HG03575 (cell line): ENCODE measurements around the gene CAMTA1.

Source experiments
- ATAC-seq: cut with Tn5 transposase; IDR thresholded peaks from one replicate; pipeline ENCODE4 v1.9.1; 2021; ENCODE audit not compliant: unreplicated experiment, insufficient number of reproducible peaks, low FRiP score; ENCODE audit errors: extremely low read depth

CAMTA1 gene

DNA sequence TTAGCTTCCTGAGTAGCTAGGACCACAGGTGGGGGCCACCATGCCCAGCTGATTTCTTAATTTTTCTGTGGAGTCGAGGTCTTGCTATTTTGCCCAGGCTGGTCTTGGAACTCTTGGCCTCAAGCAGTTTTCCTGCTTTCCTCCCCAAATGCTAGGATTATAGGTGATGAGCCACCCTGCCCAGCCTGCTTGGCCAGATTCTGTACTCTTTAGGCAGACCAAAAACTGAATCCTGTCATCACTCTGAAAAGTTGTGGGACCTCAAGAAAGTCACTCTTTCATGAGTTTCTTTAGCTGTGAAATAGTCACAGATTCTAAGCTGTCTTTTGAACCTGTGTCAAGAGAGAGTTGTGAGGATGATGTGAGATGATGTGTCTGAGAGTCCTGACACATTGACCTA lies 105.4 kb downstream of the CAMTA1 start:
- ATAC-seq, result no peak

DNA sequence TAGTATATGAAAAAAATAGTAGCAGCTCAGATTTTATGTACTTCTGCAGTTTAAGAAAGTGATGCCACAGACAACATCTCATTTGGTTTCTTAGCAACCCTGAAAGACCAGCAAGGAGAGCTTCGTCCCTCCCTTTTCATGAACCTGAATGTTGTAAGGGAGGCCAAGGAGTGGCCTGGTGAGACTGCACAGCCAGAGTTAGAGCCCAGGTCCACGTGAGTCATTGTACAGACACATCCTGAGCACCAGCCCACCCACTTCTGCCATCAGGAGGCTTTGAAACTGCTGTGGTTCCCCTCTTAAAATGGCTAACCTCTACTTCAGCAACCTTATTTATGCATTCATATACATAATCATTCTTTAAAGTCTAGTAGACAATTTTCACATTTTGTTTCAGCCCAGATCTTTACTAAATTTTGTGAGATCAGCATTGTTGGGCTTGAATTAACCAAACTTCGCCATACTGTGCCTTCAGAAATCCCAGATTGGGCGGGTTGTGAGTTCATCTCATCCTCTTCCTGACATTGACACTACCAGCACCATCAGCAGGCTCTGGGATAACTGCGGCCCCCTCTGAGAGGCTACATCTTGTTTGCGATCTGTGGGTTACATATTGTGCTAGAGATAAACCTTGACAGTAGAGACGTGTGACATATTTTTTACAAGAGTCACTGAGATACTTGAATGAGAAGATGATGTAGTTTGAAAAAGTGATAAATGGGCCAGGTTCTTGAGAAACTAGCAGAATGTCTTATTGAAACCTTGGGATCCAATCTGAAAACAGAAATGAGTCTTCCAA lies 106.7 kb downstream of the CAMTA1 start:
- no peak for ATAC-seq

DNA sequence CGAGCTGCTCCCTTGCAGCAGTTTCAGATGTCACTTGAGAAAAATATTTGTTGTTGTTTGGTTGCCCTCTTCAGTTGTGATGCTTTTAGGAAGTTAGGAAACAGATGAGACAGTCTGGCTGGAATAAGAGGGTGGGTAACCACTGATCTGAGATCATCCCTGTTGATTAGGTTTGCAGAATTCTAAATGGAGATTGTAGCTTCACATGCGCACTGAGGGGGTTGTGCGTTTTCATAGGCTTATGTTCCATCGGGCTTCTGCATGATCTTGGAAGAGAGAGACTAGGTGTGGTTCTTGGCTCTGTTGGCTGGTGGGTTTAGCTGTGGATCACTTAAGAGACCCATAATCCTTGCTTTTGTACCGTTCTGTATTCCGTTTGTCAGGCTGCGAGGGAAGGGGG lies 108.1 kb downstream of the CAMTA1 start:
- ATAC-seq, result no peak

DNA sequence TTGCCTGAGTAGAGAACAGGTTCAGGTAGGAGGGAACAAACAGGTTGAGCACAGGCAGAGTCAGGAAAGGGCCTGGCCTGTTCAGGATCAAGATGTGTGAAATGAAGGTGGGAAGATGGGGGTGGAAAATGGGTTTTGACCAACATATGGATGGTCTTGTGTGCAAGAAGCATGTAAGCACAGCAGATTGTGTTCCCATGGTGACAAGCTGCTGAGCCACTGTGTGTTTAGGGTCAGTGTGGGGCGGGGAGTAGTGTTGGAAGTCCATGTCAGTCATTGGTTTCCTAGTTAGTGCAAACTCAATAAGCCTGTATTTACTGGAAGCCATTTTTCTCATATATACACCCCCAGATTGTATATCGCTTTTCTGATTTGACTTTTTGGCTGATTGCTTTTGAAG lies 111.9 kb downstream of the CAMTA1 start:
- no peak for ATAC-seq

DNA sequence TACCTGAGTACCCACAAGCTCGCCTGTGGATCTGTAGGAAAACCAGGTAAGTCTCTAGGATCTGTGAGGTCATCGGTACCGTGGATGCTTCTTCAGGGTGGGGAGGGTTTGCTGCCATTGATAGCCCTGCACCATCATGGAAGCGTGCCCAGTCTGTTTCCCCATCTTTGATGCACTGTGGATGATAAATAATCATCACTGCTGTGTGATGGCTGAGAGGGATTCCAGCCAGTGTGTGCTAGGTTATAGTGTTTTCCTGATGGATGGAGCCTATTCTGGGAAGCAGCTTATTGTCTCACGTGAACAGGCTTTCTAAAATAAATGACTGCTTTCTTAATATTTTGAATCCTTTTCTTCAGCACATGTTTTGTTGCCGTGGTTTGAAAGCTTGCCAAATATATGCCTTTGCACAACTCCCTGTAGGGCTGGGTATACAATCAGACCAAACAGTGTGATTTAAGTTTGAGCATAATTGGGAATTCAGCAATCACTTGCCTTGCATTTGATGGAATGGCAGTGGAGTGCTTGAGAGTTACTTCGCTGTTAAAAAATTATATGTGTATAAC lies 113.8 kb downstream of the CAMTA1 start:
- ATAC-seq, result no peak

DNA sequence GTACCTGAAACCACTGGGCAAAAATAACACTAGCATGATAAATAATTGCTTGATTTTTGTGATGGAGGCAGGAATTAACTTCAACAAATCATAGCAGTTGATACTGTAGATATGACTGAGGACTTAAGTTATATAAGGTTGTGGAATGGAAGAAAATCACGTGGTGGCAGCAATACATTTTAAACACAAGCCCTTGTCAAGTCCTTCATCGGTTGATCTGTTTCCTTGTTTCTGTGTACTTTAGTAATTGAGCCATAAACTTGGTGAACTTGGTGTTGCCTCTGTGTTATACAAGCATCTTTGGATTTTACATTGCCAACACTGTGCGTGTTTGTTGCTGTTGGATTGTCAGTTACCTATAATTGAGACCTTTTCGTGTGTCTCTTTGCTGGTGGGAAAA lies 114.4 kb downstream of the CAMTA1 start:
- no peak for ATAC-seq

DNA sequence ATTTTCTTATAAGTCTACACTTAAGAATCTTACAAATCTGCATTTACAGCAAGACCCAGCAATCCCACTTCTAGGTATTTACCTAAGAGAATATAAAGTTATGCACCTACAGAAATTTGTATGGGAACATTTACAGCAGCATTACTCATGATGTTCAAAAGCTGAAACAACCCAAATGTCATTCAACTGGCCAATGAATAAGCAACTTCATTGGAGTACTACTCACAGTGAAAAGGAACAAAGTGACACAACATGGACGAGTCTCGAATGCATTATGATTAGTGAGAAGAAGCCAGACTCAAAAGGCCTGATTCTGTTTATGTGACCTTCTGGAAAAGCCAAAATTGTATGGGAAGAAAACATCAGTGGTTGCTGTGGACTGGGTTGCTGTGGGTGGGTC lies 116.9 kb downstream of the CAMTA1 start:
- no peak for ATAC-seq

DNA sequence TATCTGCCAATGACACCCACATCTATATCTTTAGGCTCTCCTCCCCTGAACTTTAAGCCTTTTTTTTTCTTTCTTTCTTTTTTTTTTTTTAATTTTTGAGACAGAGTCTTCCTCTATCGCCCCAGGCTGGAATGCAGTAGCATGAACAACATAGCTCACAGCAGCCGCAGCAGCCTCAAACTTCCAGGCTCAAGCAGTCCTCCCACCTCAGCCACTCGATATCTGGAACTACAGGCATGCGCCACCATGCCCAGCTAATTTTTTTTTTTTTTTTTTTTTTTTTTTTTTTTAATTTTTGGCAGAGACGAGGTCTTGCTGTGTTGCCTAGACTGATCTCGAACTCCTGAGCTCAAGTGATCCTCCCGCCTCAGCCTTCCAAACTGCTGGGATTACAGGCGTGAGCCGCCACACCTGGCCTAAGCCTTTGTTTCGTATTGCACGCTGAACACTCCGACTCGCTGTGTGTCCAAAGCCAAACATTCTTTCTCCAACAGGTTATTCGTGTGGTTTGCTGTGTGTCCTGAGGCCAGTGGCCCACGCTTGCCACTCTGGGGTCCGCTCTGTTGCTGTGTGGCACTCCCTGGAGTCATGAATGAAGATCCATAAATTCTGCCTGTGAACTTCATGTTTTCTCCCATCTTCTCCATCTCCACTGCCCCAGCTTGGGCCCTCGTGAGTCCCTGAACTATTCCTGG lies 119.4 kb downstream of the CAMTA1 start:
- ATAC-seq, result no peak

DNA sequence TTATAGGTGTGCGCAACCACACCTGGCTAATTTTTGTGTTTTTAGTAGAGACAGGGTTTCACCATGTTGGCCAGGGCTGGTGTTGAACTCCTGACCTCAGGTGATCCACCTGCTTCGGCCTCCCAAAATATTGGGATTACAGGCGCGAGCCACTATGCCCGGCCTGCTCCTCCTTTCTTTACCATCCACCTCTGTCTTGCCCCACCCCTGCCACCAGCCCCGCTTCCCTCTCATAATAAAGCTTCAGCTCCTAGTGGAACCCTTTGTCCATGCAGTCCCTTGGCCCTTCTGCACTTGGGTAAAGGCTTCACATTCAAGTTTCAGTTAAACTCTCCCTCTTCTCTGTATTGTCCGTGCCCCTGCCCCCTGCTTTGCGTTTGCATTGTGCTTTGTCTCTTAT lies 120.1 kb downstream of the CAMTA1 start:
- no peak for ATAC-seq

DNA sequence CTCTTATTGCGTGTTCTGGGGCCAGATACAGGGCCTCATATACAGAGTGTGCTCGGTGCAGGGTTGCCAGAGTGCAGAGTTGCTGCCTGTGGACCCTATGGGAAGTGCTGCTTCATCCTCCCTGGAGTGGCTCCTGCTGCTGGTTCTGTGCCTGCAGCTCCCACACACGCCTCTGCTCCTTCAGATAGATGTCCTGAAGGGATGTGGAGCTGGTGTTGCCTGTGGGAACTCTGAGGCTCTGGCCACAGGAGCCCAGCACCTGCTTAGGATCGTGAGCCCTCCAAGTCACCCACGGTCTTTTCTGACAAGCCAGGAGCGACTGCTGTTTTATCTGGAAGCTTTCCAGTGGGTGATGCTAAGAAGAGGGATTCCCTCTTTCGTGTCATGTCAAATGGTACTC lies 120.5 kb downstream of the CAMTA1 start:
- ATAC-seq, result no peak

DNA sequence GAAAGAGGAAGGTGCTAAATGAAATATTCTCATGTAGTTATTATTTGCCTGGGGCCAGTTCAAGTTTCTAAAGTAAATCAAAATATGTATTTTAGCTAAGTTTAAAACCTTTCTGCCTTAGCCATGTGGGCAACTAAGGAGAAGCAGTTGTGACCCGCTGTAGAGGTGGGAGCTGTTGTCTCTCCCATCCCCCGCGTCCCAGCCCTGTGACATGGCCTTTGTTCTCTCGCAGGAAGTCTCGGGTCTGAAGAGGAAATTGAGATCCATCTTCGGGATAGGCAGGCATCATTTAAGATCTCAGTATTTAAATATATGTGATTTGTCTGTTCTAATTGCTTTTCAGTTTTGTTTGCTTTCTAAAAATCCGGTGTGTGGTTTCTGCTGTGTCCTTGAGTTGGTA lies 121.5 kb downstream of the CAMTA1 start:
- ATAC-seq, result no peak

DNA sequence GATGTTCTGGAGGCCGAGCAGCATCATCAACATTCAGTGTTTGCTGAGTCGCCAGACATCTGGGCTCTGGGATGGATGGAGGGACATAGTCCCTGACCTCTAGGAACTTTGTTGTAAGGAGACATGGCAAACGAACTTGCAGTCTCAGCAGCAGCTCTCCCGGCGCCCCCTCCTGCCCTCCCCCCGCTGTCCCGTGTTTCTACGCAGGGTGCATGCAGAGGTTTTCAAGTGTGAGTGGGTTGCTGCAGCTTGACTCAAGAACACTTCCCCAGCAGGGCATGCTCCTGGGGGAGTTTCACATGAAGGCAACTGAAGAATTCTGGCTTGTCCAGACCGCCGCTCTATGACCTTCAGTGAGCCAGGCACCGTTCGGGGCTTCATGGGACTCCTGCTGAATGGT lies 121.9 kb downstream of the CAMTA1 start:
- ATAC-seq, result no peak

DNA sequence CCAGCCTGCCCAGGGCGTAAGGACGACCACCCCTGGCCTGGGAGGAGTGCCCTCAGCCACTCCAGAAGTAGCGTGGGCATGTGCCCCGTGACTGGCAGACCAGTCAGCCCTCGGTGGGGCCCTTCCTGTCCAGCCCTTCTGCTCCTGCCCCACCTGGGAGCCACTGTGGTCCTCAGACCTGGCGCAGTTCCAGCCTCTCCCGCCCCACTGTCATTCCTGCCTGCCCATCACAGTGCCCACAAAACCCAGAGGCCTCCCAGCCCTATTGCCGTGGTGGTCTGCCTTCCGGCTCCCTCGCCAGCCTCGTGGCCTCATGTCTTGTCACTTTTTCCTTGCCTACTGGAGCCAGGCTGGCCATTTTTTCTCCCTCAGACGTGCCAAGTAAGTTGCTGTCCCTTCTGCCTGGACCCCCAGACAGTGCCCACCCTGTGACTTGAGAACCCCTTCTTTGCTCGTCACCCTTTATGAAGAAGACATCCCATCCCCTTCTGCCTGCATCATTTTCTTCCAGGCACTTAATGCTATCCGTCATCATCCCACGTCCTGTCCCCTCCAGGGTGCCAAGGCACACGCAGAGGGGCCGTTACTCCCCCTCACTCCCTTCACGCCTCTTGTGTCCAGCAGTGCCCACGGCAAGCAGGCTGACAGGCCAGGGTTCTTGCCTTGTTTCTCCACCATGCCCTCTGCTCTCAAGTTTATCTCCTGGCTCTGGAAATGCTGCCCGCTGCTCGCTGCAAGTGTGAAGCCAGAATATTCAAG lies 122.6 kb downstream of the CAMTA1 start:
- ATAC-seq, result no peak

DNA sequence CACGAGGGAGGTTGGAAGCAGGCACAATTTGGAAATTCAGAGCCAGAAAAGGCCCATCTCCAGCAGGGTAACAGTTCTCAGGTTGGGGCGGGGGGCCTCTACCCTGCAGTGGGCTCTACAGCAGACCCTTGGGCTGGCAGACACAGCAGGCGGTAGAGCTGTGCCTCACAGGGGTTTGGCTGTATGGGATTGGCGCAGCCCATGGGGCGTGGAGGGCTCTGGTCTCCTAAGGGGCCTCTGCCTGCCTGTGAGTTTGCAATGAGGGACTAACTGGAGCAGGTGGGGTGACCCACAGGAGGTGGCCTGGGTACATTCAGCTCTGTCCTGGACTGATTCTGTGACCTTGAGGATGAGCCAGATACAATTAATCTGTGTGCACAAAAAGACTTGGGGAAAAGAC lies 124.1 kb downstream of the CAMTA1 start:
- no peak for ATAC-seq

DNA sequence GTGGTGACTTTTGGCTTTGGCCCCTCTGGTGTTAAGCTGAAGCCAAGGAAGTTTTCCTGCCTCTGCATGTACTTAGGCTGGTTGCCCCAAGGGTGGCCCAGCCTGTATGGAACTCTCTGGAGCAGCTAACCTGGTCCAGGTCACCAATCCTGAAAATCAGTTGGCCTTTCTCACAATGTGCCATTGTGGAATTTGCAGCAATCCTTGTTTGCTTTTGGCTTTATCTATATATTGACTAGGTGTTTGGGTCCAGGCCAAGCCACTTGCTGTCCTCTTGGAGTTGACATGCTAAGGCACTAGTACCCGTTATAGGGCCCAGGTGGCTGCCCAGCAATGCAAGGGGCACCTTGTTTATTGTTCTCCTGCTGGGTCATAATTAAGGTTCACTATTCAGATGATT lies 124.6 kb downstream of the CAMTA1 start:
- ATAC-seq, result no peak

DNA sequence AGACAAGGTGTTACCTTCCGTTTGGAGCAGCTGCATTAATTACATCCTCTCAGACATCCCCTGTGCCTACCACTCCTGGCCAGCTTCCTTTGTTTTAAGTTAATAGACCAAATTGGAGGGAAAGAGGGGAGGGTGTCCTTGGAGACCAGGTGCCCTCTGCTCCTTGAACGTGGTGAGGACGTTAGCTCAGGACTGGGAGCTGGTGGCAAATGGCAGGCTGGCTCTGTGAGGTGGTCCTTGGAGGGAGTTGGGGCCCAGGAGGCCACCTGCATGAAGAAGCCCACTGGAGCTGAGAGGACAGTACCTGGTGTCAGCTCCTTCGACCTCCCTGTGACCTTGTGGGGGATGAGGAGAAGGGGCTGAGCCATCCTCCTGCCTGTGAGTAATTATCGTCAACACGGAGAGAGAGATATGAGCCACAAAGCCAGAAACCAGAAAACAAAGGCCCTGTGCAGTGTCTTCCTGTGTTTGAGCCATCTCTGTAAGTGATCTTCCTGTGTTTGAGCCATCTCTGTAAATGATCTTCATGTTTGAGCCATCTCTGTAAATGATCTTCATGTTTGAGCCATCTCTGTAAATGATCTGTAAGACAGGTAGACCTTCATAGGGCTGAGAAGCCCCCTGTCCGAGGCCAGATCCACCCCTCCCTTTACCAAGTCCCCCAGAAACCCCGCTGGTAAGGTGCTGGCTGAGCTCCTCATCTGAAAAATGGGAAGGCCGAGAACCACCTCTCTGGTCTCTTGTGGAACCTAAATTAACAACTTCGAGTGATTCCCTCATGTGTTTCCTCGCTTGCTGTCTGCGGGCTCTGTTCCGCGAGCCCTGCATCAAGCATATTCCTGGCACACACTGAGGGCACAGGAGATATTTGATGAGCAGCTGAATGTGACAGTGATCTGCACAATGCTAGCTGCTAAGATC lies 126.0 kb downstream of the CAMTA1 start:
- no peak for ATAC-seq

DNA sequence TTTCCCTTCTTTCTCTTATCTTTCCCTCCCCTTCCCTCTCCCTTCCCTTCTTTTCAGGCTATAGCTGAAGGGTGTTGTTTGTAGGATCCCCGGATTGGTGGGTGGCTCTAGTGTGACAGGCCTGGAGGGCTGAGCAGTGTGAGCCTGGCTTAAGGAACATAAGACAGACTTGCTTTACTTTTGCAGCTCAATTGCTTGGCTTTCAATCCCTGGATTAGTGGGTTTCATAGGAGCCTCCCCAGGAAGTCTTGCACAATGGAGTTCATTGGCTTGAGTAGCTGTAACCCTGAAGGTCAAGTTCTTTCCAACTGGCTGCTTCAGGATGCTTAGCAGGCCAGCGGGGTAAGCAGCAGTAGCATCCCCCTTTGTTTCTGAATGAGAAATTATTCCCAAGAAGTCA lies 126.7 kb downstream of the CAMTA1 start:
- no peak for ATAC-seq

DNA sequence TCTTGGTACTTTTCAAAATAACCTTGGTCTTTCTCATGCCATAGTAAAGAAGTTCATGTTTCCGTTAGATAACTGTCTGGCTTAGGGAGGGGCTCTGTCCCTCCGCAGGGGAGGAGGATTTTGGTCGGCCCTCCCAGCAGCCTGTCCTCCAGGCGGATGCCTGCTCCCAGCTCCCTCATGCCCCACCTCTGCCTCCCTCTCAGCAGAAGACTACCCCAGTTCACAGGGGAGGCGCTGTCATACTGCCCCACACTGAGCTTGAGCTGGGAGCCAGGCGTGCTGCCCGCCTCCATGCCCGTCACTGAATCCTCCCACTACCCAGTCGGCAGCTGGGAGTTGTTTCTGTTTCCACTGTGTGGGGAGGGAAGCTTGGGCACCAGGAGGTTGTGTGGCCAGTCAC lies 127.3 kb downstream of the CAMTA1 start:
- ATAC-seq, result no peak

DNA sequence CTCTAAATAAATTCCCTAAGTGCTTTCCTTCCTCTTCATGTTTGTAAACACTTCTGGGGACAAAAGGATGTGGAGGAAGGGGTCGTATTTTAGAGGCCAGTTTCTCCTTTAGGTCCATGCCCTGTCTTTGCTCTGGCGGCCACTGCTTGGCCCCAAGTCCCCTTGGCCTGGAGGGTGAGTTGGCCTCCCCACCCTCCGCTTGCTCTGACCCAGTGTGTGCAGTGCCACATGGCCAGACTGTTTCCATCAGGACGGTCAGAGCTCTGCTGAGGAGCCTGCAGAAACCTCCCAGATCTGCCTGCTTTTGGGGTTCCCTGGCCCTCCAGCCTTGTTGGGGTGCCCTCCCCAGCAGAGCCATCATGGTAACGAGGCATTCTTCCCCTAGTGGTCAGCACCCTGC lies 127.8 kb downstream of the CAMTA1 start:
- ATAC-seq, result no peak
